Cortex of kidney (tissue), 1 donor: ENCODE measurements around the gene PLCB1.
A peak's percentile ranks its signal among the peaks of the same experiment; 100 is the strongest.
"Not testable (repeated sequence)": the region's sequence is repeated elsewhere in the genome, so short reads cannot be mapped to it uniquely, and the experiment has no call there.

Experiments
- DNase-seq: peaks from one replicate; lab custom pipeline; 2025; lab: John Stamatoyannopoulos, UW

The PLCB1 gene

DNA sequence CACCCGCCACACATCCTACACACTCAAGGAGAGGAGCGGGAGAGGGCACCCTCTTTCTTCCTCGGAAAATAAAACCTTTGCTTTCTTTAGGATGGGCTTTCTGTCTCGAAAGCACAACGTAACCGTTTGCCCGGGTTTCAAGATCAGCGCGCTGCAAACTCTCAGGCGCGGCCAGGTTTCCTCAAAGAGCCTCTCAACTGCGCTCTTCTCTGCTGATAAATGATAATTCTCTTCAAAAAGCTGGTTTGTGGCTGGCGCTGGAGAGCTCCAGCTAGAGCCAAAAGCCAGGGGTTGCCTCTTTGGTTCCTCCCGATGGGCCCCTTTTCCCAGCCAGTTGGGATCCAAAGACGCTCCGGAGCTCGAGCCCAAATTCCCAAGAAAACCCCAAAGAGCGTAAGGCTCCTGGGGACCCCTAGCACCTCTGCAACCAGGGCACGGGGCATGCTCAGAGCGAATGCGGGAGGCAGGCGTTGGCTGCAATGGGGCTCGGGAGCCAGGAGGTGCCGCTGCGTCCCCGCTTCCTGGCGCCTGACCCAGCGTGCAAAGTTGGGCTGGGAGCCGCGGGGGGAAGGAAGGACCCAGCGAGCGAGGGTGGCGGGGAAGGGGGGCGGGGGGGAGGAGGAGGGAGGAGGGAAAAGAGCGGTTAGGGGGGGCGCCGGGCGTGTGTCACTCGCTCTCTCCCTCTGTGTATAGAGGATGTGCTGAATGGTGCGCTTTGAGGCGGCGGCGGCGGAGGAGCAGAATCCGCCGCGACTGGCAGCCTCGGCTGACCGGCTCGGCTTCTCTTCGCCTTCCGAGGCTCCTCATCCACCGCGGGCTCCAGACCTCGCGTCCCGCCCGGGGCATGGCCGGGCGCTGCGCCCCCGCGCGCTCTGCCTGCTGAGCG, at the start of gene PLCB1:
Gene PLCB1, plus strand, starts transcription at position 669 of the 886 bp plus-strand sequence. CDS start 386 bp downstream, outside the sequence.
- peak; percentile 39 for DNase-seq

DNA sequence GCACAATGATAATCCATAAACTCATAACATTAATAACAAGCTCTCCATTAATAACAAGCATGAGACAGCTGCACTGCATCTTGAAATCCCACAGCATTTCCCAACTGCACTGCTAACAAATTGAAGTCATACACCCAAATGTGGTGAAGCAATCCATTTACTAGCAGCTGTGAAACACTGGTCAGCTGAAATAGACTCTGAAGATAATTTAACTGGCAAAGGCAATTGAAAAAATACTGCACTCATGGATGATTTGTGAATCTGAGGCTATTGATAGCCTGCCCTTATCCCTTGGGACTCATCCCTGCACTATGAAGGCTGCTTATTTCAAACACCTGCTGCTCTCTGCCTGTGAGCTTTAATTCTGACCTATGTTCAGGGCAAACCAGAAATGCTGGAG, 49.1 kb upstream of the PLCB1 start:
- DNase-seq, result no peak

- no peak for DNase-seq
Measured at GRCh38 chr20:8089668-8090067, 42.4 kb upstream of the PLCB1 start.

GRCh38 chr20:8094415-8094818, 37.6 kb upstream of the PLCB1 start:
- no peak for DNase-seq

GRCh38 chr20:8094850-8095249, 37.2 kb upstream of the PLCB1 start:
- no peak for DNase-seq

DNA sequence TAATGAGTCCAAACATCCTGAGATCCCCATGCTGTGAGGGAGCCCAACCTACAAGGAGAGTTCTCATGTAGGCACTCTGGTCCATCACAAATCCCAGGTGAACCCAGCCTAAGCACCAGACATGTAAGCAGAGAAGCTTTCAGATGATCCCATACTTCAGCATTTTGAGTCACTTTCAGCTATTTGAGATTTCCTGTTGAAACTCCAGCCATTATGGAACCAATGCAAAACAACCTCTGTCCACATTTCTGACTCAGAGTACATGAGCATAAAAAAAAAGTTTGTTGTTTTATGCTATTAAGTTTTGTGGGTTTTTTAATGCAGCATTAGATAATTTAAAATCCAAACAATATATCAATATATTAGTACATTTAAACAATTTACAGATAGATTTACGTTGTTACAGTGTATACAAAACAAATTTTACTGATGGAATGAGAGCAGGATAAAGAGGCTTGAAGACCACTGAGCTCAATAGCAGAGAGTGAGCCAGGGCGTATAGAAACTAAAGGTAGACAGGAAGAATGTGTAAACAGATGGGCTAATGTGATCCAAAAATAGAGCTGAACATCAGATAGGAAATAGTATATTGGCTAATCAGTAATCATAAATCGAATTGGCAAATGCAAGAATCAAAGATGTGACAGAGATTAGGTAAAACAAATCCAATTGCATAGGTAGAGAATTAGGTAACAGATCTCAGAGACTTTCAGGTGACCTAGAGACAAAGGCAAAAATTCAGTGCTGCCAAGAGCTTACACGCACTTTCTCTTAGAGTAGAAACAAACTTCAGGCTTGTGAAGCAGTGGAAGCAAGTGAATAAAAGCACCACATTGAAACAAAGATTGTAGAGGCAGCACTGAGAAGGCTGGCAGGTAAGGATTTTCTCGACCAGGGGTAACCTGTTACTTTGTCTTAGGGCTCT, 36.2 kb upstream of the PLCB1 start:
- no peak for DNase-seq

GRCh38 chr20:8097307-8097706, 34.8 kb upstream of the PLCB1 start:
- no peak for DNase-seq

GRCh38 chr20:8104252-8104651, 27.8 kb upstream of the PLCB1 start:
- DNase-seq, result no peak

DNA sequence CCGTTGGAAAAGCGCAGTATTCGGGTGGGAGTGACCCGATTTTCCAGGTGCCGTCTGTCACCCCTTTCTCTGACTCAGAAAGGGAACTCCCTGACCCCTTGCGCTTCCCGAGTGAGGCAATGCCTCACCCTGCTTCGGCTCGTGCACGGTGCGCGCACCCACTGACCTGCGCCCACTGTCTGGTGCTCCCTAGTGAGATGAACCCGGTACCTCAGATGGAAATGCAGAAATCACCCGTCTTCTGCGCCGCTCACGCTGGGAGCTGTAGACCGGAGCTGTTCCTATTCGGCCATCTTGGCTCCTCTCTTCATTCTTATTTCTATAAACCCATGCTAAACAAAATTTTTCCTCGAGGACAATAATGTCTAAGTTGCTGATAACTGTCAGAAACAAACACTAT, 17.5 kb upstream of the PLCB1 start:
- not testable (repeated sequence) for DNase-seq

DNA sequence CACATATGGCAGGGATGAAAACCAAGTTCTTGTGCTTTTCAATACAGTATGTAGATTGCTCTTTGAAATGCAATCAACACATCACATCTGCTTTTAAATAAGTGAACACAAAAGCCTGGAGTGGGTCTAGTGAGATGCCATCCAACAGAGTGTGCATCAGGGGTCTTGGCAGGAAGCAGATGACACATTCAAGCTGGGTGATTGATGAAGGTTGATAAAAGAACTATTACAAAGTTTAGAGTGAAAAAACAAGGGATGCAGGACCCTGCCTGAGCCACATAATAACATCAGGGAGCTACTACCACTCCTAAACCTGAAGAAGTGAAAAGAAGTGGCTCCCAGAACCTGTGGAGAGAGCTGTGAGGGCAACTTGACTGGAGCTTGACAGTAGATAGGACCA, 16.6 kb upstream of the PLCB1 start:
- no peak for DNase-seq

- DNase-seq, result no peak
Measured at GRCh38 chr20:8116067-8116811, 15.8 kb upstream of the PLCB1 start.

DNA sequence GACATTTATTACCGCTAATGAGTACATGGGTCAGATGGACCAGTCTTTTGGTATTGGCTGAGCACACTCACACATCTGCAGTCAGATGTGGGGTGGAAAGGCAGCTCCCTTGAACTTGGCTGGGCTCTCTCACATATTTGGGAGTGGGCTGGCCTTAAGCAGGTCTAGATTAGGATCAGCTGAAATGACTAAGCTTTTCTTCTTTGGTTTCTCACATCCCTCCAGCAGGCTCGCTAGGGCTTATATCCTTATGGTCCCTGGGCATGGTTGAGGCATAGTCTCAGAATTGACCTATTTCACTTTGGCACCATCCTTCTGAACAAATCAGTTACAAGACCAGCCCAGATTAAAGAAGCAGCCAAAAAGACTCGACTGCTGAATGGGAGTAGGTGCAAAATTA, 14.4 kb upstream of the PLCB1 start:
- no peak for DNase-seq

GRCh38 chr20:8118039-8118438, 14.0 kb upstream of the PLCB1 start:
- DNase-seq, result no peak

GRCh38 chr20:8118760-8119159, 13.3 kb upstream of the PLCB1 start:
- no peak for DNase-seq

DNA sequence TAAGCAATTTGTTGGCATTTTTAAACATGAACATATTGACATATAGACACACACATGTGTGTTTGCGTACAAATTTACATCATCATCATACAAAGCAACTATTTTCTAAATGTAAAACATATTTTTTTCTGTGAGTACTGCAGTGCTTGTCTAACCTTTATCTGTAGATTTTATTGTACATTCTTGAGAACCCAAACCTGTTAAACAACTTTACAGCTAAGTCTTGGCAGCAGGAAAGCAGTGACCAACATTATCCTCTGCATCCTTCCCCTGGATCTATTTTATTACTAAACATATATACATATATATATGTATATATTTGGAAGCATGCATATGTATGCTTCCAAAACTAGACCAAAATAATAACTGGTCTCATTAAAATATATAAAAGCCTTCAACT, 10.4 kb upstream of the PLCB1 start:
- no peak for DNase-seq

- DNase-seq, result no peak
Measured at GRCh38 chr20:8124639-8125038, 7.4 kb upstream of the PLCB1 start.

DNA sequence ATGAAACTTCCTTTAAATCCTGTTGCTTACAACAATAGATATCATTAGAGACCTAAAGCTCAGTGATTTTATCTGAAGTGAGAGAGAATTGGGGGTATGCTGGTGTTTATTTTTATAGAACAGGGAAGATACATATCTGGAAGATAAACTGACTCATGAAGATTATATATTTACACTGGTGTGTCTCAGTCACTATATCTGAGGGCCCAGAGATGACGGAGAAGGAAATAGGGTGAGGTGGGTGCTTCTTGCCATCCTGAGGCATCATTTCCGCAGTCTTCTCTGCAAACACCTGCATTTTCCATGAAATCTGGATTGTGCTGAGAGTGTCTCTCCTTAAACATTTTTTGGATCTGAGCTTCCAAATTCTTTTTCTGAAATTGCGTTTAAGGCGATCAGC, 5.9 kb upstream of the PLCB1 start:
- DNase-seq, result no peak

GRCh38 chr20:8126841-8127378, 5.2 kb upstream of the PLCB1 start:
- DNase-seq, result no peak

DNA sequence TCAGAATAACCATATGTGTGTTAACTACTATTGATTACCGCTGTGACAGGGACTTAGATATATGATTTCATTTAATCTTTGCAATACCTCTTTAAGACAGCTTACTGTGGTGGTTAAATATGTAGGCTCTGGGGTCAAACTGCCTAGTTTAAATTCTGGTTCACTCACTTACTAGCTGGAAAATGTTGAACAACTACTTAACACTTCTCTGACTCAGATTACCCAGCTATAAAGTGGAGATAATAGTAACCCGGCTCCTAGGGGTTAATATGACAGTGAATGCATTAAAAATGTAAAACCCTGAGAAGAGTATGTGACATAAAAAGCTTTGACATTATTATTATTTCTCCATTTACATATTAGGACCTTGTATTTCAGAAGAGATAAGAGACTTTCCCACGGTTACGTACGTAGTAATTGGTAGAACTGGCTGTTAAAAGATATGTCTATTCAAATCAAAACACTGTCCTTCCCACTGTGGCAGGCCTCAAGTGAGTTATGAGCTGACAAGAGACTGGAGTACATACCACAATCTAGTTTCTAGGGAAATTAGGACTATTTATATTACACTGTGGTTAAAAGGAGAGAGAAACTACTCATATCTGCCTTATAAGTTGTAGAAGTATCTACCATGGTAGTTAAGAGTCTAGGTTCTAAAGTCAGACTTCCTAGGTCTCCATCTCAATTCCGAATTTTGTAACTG, 4.4 kb upstream of the PLCB1 start:
- DNase-seq, result no peak

GRCh38 chr20:8128291-8129060, 3.6 kb upstream of the PLCB1 start:
- DNase-seq, result no peak
